22Rv1 (cell line): ENCODE measurements around the gene IFI27.

Source experiments
- H3K27ac ChIP-seq: fragments of 450-650 bp; 2 replicates; pipeline ENCODE4 v1.5.1; 2017
- ZFX ChIP-seq: fragments of 450-650 bp; IDR thresholded peaks from 2 replicates; pipeline ENCODE4 v1.6.1; 2017; ENCODE audit warnings: antibody characterized with exemption, borderline replicate concordance
- TF ChIP-seq, protein P1 (sequence below): fragments of 450-650 bp; IDR thresholded peaks from 2 replicates; pipeline ENCODE4 v1.5.1; 2017; ENCODE audit warnings: mild to moderate bottlenecking

The IFI27 gene

DNA sequence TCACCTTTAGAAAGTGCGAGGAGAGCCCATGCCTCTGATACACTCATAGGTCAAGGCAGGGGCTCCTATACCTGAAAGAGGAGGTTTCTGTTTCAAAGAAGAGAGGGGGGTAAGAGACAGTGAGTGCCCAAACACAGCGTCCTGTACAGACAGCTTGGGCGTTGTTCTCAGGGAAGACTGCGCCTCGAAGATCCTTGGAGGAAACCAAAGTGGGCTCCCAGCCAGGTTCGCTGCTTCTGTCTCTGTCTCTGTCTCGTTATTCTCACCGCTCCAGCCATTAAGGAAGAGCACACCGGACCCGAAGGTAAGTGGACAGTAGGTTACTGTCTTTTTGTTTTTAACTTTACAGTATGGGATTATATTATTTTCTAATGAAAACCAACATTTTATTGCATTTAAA, 5.8 kb upstream of the IFI27 start:
- H3K27ac ChIP-seq = no peak overlapping the region
- TF ChIP-seq ZFX = no peak
- TF ChIP-seq, protein P1, sequence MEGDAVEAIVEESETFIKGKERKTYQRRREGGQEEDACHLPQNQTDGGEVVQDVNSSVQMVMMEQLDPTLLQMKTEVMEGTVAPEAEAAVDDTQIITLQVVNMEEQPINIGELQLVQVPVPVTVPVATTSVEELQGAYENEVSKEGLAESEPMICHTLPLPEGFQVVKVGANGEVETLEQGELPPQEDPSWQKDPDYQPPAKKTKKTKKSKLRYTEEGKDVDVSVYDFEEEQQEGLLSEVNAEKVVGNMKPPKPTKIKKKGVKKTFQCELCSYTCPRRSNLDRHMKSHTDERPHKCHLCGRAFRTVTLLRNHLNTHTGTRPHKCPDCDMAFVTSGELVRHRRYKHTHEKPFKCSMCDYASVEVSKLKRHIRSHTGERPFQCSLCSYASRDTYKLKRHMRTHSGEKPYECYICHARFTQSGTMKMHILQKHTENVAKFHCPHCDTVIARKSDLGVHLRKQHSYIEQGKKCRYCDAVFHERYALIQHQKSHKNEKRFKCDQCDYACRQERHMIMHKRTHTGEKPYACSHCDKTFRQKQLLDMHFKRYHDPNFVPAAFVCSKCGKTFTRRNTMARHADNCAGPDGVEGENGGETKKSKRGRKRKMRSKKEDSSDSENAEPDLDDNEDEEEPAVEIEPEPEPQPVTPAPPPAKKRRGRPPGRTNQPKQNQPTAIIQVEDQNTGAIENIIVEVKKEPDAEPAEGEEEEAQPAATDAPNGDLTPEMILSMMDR = no peak

DNA sequence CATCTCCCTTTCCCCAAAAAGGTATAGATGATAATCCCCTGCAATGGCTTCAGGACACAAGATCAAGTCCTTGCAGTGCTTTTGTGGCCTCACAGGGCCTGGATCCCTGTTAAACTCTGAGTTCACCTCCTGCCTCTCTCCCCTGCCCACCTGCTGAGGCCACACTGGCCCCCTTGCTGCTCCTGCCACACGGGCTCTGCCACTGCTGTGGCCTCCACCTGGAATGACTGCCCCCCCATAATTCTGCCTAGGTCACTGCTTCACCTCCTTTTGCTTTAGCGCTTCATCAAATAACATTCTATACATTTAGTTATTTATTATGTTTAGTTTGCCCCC, 653 bp upstream of the IFI27 start:
- TF ChIP-seq ZFX = no peak
- TF ChIP-seq, protein P1 = no peak
- no peak overlapping the region for H3K27ac ChIP-seq

DNA sequence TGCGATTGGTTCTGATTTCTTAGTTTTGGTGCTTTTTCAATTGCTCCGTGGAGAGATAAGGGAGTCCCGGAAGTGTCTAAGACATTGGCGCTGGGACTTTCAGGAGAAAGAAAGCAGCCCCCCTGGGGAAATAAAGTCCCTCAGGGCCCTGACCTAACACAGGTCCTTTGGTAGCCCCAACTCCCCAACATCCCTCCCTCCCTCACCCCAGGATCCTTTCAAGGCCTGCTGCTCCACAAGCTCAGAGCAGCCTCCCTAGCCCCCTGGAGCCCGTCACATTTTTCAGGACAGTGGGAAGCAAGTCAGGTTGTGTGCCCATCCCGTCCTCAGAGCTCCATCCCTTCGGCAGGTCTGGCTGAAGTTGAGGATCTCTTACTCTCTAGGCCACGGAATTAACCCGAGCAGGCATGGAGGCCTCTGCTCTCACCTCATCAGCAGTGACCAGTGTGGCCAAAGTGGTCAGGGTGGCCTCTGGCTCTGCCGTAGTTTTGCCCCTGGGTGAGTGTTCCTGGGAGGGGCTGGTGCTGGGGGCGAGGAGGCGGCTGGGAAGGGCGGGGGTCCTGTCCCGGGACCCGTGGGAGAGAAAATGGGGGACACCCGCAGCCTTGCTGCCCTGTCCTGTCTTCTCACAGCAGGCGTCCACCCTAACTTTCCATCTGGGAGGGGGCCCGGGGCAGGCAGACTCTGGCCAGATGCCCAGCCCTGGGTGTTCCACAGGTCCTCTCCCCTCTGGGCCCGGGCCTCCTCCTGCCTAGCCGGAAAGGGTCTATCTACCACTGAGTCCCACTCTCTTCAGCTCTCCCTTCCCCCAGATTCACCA, 950 bp downstream of the IFI27 start:
- no peak overlapping the region for H3K27ac ChIP-seq

DNA sequence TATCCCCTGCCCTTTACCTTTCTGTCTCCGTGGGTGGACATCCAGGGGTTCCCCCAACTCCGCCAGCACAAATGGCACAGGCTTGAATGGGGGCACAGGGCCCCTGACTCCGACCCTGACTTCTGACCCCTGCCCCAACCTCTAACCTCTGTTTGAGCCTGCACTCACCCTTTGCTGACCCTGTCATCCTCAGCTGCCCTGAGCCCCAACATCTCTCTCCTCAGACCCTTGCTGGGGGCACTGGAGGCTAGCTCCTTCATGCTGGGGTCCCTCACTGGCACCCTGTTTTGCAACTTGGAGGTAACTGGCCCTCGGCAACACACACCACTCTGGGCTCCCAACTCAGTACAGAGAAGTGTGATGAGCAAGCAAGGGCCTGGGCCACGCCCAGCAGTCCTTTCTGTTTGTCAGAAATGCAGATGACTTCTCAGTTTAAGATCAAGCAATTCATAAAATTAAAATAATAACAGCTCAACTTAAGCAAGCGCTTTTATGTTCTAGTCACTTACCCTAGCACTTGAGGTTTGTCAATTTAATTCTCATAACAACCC, 2.1 kb downstream of the IFI27 start:
- TF ChIP-seq, protein P1 = no peak
- no peak for TF ChIP-seq ZFX
- H3K27ac ChIP-seq = no peak overlapping the region

More for the DNA sequence above, 950 bp downstream of the IFI27 start:
- TF ChIP-seq ZFX = no peak
- TF ChIP-seq, protein P1 = no peak

DNA sequence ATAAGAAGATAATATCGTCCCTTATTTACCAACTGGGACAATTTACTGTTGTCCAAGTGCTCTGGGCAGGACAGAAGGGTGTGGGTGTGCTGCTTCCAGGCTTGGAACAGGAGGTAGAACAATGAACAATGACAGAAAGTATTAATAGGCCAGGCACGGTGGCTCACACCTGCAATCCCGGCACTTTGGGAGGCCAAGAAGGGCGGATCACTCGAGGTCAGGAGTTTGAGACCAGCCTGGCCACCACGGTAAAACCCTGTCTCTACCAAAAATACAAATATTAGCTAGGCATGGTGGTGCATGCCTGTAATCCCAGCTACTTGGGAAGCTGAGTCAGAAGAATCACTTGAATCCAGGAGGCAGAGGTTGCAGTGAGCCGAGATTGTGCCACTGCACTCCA, 2.5 kb downstream of the IFI27 start:
- TF ChIP-seq, protein P1 = no peak
- TF ChIP-seq ZFX = no peak
- no peak overlapping the region for H3K27ac ChIP-seq

DNA sequence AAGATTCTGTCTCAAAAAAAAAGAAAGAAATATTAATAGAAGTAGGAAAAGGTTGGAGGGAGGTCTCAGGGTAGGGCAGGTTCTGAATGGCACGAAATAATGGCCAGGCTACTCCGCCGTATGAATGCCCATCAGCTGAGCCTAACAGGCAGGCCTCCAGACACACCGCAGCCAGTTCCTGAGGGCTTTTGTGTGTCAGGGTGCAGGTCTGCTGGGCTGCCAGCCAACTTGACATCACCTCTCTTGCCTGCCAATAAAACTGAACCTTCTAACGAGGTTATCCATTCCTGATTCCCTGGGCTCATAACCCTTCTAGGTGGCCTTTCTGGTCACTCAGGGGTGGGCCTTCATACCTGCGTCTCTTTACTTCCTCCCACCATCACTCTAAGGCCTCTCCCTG, 3.0 kb downstream of the IFI27 start:
- TF ChIP-seq, protein P1 = no peak
- TF ChIP-seq ZFX = no peak
- no peak overlapping the region for H3K27ac ChIP-seq

DNA sequence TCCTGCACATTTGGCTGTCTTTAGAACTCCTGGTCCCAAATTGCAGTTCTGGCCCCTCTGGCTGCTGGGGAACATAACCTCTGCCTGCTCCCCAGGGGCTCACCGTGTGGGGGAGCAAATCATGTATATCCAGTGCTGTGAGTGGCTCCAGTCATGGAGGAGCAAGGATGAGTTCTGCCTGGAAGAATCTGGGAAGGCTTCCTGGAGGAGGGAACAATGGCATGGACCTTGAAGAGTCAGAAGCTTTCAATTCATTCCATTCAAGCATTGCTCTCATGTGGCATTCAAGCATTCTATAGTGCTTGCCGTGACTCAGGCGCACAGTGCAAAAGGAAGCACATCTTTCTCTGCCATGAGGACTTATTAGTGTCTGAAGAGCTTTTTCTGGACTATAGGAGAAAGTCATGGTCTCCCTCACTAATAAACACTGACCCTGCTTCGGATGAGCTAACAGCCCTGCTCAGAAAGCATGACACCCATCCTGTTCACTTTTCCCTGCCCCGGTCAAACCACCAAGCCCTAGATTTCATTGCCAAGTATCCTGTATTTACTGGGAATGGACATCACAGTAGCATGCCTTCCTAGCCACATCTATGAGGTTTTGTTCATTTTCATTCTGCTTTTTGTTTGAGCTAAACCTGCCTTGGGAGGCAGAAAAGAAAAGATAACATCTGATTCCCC, 3.5 kb downstream of the IFI27 start:
- TF ChIP-seq, protein P1 = no peak
- TF ChIP-seq ZFX = no peak
- no peak overlapping the region for H3K27ac ChIP-seq
